WTC11 (cell line): ENCODE measurements around the gene CISD3. TPM values are rescaled to one million over a fixed set of nuclear protein-coding genes. Genes with fewer than 3 reads are reported as not detected.
A peak's percentile ranks its signal among the peaks of the same experiment; 100 is the strongest.

Experiments
- ATAC-seq: fragments of 200-7000 bp; cut with Tn5 transposase; 2 replicates; pipeline ENCODE4 v1.10.0; 2021; ENCODE audit warnings: mild to moderate bottlenecking, moderate library complexity
- CTCF ChIA-PET: fragments of 300-600 bp; sonication (Branson Sonifier 250); formaldehyde crosslinking; loops from one replicate; lab custom pipeline; 2021; ENCODE audit warnings: antibody characterized with exemption; lab: Charles Lee
- POLR2A ChIA-PET: fragments of 350-600 bp; sonication (Branson Sonifier 250); formaldehyde crosslinking; loops from one replicate; lab custom pipeline; 2021; ENCODE audit warnings: antibody characterized with exemption; lab: Charles Lee
- DNase-seq: peaks from one replicate; pipeline ENCODE4 v3.0.0; 2021; ENCODE audit warnings: low spot score
- H3K27ac Mint-ChIP-seq: 2 replicates; pipeline ENCODE4 v1.8.0; 2021; ENCODE audit warnings: mixed read lengths
- H3K27me3 Mint-ChIP-seq: 2 replicates; pipeline ENCODE4 v1.8.0; 2021; ENCODE audit warnings: low read depth, mild to moderate bottlenecking, moderate library complexity, mixed read lengths
- H3K36me3 Mint-ChIP-seq: 2 replicates; pipeline ENCODE4 v1.8.0; 2021; ENCODE audit warnings: mixed read lengths
- H3K4me1 Mint-ChIP-seq: 2 replicates; pipeline ENCODE4 v1.8.0; 2022; ENCODE audit warnings: mixed read lengths
- H3K4me3 Mint-ChIP-seq: 2 replicates; pipeline ENCODE4 v1.8.0; 2021; ENCODE audit warnings: mild to moderate bottlenecking, moderate library complexity, mixed read lengths
- H3K9me3 Mint-ChIP-seq: 2 replicates; pipeline ENCODE4 v1.8.0; 2021; ENCODE audit warnings: mixed read lengths
- ATF1 ChIP-seq: sonication (generic); formaldehyde crosslinking; IDR thresholded peaks from 2 replicates; pipeline ENCODE4 v1.8.1; 2023; ENCODE audit warnings: mild to moderate bottlenecking, moderate library complexity, missing genetic modification reagents
- CBFB ChIP-seq: sonication (generic); formaldehyde crosslinking; IDR thresholded peaks from 2 replicates; pipeline ENCODE4 v1.8.1; 2022; ENCODE audit warnings: mild to moderate bottlenecking, low read depth, missing genetic modification reagents
- CREB1 ChIP-seq: sonication (generic); formaldehyde crosslinking; IDR thresholded peaks from 2 replicates; pipeline ENCODE4 v1.8.0; 2023; ENCODE audit warnings: mild to moderate bottlenecking, missing genetic modification reagents
- ESRRA ChIP-seq: sonication (generic); formaldehyde crosslinking; IDR thresholded peaks from 2 replicates; pipeline ENCODE4 v1.8.1; 2022; ENCODE audit warnings: mild to moderate bottlenecking, missing genetic modification reagents, borderline replicate concordance
- ETV6 ChIP-seq: sonication (generic); formaldehyde crosslinking; IDR thresholded peaks from 2 replicates; pipeline ENCODE4 v1.8.1; 2022; ENCODE audit warnings: mild to moderate bottlenecking, missing genetic modification reagents
- GABPB1 ChIP-seq: sonication (generic); formaldehyde crosslinking; IDR thresholded peaks from 2 replicates; pipeline ENCODE4 v1.8.1; 2023; ENCODE audit warnings: mild to moderate bottlenecking, missing genetic modification reagents
- IRF2 ChIP-seq: sonication (generic); formaldehyde crosslinking; IDR thresholded peaks from 2 replicates; pipeline ENCODE4 v1.8.0; 2022; ENCODE audit warnings: low read depth, missing genetic modification reagents, borderline replicate concordance
- JAZF1 ChIP-seq: fragments of 250-450 bp; sonication (Bioruptor Pico); IDR thresholded peaks from 2 replicates; pipeline ENCODE4 v1.9.0; 2021; ENCODE audit warnings: moderate library complexity, mild to moderate bottlenecking, inconsistent platforms
- JUN ChIP-seq: sonication (generic); formaldehyde crosslinking; IDR thresholded peaks from 2 replicates; pipeline ENCODE4 v1.8.0; 2023; ENCODE audit warnings: mild to moderate bottlenecking, missing genetic modification reagents
- MXD4 ChIP-seq: fragments of 250-450 bp; sonication (Bioruptor Pico); IDR thresholded peaks from 2 replicates; pipeline ENCODE4 v1.8.0; 2021; ENCODE audit warnings: mild to moderate bottlenecking, moderate library complexity, borderline replicate concordance
- NR1H2 ChIP-seq: sonication (generic); formaldehyde crosslinking; IDR thresholded peaks from 2 replicates; pipeline ENCODE4 v1.9.0; 2021; ENCODE audit warnings: mild to moderate bottlenecking, moderate library complexity, missing genetic modification reagents
- NR3C1 ChIP-seq: sonication (generic); formaldehyde crosslinking; conservative IDR thresholded peaks from 2 replicates; pipeline ENCODE4 v1.8.1; 2023; ENCODE audit warnings: low read depth, mild to moderate bottlenecking, missing genetic modification reagents
- RELA ChIP-seq: sonication (generic); formaldehyde crosslinking; IDR thresholded peaks from 2 replicates; pipeline ENCODE4 v1.8.1; 2022; ENCODE audit warnings: missing genetic modification reagents, mild to moderate bottlenecking, borderline replicate concordance
- SP1 ChIP-seq: sonication (generic); formaldehyde crosslinking; conservative IDR thresholded peaks from 2 replicates; pipeline ENCODE4 v1.8.1; 2022; ENCODE audit warnings: missing genetic modification reagents
- TP53 ChIP-seq: sonication (generic); formaldehyde crosslinking; IDR thresholded peaks from 2 replicates; pipeline ENCODE4 v1.8.1; 2023; ENCODE audit warnings: mild to moderate bottlenecking, missing genetic modification reagents
- ZNF121 ChIP-seq: sonication (generic); formaldehyde crosslinking; IDR thresholded peaks from 2 replicates; pipeline ENCODE4 v1.8.0; 2023; ENCODE audit warnings: missing genetic modification reagents
- ZNF138 ChIP-seq: sonication (generic); formaldehyde crosslinking; conservative IDR thresholded peaks from 2 replicates; pipeline ENCODE4 v1.8.1; 2022; ENCODE audit warnings: mild to moderate bottlenecking, moderate library complexity, missing genetic modification reagents
- ZNF219 ChIP-seq: sonication (generic); formaldehyde crosslinking; IDR thresholded peaks from 2 replicates; pipeline ENCODE4 v1.8.0; 2023; ENCODE audit warnings: missing genetic modification reagents, mild to moderate bottlenecking, borderline replicate concordance
- ZNF396 ChIP-seq: fragments of 250-450 bp; sonication (Bioruptor Pico); IDR thresholded peaks from 2 replicates; pipeline ENCODE4 v1.8.0; 2021; ENCODE audit warnings: mild to moderate bottlenecking, moderate library complexity, borderline replicate concordance
- total RNA-seq: library from RNA; stranded (reverse); gene quantifications from 3 replicates; pipeline ENCODE4 v1.2.3, GENCODE V29; 2021
- TF ChIP-seq, protein P1 (sequence below): sonication (generic); formaldehyde crosslinking; IDR thresholded peaks from 2 replicates; pipeline ENCODE4 v1.8.1; 2022; ENCODE audit warnings: mild to moderate bottlenecking, moderate library complexity, missing genetic modification reagents
- TF ChIP-seq, protein P2 (sequence below): sonication (generic); formaldehyde crosslinking; IDR thresholded peaks from 2 replicates; pipeline ENCODE4 v1.8.1; 2023; ENCODE audit warnings: mild to moderate bottlenecking, moderate library complexity, missing genetic modification reagents
- TF ChIP-seq, protein P3 (sequence below): sonication (generic); formaldehyde crosslinking; IDR thresholded peaks from 2 replicates; pipeline ENCODE4 v1.8.1; 2022; ENCODE audit warnings: mild to moderate bottlenecking, missing genetic modification reagents, moderate library complexity, borderline replicate concordance
- TF ChIP-seq, protein P4 (sequence below): fragments of 250-450 bp; sonication (Bioruptor Pico); IDR thresholded peaks from 2 replicates; pipeline ENCODE4 v1.8.0; 2021; ENCODE audit warnings: mild to moderate bottlenecking
- TF ChIP-seq, protein P5 (sequence below): sonication (generic); formaldehyde crosslinking; conservative IDR thresholded peaks from 2 replicates; pipeline ENCODE4 v1.8.1; 2022; ENCODE audit warnings: mild to moderate bottlenecking, missing genetic modification reagents

CISD3 gene
- total RNA-seq, 1 experiment from 2014 or later = 12.1 TPM

DNA sequence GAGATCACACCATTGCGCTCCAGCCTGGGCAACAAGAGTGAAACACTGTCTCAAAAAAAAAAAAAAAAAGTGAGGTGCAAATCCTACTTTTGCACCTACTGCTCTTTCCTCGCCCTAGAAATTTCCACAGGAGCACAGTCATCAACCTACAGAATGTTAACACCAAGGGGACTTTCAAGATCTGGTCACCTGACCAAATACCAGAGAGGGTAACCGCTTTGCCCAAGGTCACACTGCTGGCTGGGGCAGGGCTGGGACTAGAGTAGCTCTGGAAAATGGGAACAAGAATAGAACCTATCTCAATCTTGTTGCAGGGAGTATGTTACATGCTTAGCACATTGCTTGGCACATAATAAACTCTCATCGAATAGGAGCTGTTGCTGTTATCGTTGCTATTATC, 31.4 kb upstream of the CISD3 start:
- Mint-ChIP-seq H3K9me3 (no peaks in the 10 kb centered on the region), H3K4me1 (peaks cover 30% of the 10 kb centered on the region), H3K36me3 (no peaks in the 10 kb centered on the region), H3K4me3 (no peak overlapping the region), H3K27ac (no peak overlapping the region), H3K27me3 (peaks cover 77% of the 10 kb centered on the region)
- ChIA-PET CTCF (interaction anchor here (1.0 kb wide), 1 partner anchor 37 kb away, joined by 3 read pairs; no protein-coding TSS in a partner anchor), POLR2A (no interaction called here)
- ATAC-seq (no peak), DNase-seq (no peak)
- no peak for TF ChIP-seq RELA (CRISPR knock-in tag)
- no peak for TF ChIP-seq ATF1 (CRISPR knock-in tag)
- TF ChIP-seq GABPB1 (CRISPR knock-in tag) = no peak
- TF ChIP-seq IRF2 (CRISPR knock-in tag) = no peak
- TF ChIP-seq ZNF121 = no peak
- TF ChIP-seq, protein P1, sequence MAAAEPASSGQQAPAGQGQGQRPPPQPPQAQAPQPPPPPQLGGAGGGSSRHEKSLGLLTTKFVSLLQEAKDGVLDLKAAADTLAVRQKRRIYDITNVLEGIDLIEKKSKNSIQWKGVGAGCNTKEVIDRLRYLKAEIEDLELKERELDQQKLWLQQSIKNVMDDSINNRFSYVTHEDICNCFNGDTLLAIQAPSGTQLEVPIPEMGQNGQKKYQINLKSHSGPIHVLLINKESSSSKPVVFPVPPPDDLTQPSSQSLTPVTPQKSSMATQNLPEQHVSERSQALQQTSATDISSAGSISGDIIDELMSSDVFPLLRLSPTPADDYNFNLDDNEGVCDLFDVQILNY (CRISPR knock-in tag) = no peak

DNA sequence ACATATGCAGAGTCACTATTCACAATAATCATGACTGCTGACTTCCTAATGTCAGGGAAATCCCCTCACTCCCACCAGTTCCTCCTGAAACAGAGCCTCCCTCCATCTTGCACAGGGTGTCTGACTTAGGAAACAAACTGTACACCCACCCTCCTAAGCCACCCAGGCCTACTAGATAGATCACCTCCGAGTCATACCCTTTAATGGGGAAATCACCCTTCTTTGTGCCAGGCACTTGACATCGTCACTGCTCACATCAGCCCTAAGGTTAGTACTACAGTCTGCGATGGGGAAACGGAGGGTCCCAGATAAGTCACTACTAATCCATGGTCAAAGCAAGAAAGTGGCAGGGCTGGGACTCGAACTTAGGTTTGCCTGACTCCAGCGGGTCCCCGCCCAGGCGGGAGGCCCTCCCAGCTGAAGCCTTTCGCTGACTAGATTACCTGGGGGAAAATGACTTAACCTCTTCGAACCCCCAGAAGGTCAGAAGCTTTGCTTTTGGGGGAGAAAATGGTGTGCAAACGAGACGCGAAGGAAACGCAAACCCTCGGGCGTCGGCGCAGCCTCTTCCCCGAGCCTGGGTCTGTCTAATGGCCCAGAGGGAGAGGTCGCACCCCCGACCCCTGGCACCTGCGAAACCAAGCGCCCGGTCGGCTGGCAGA, 28.5 kb upstream of the CISD3 start:
- CTCF ChIA-PET = interaction anchor here (0.6 to 1.0 kb wide), 4 partner anchors 25 to 144 kb away, joined by 3 to 9 read pairs (median 3); no protein-coding TSS in a partner anchor
- no peaks in the 10 kb centered on the region for H3K9me3 Mint-ChIP-seq
- peaks cover 41% of the 10 kb centered on the region for H3K4me1 Mint-ChIP-seq
- ATAC-seq (peak; percentile 0; the same call in 1 of the 2 replicates), DNase-seq (no peak)
- H3K27me3 Mint-ChIP-seq = peaks cover 91% of the 10 kb centered on the region
- peak overlapping the region; percentile 71 for H3K4me3 Mint-ChIP-seq
- TF ChIP-seq, protein P2, sequence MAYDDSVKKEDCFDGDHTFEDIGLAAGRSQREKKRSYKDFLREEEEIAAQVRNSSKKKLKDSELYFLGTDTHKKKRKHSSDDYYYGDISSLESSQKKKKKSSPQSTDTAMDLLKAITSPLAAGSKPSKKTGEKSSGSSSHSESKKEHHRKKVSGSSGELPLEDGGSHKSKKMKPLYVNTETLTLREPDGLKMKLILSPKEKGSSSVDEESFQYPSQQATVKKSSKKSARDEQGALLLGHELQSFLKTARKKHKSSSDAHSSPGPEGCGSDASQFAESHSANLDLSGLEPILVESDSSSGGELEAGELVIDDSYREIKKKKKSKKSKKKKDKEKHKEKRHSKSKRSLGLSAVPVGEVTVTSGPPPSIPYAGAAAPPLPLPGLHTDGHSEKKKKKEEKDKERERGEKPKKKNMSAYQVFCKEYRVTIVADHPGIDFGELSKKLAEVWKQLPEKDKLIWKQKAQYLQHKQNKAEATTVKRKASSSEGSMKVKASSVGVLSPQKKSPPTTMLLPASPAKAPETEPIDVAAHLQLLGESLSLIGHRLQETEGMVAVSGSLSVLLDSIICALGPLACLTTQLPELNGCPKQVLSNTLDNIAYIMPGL (CRISPR knock-in tag) = 0 out of 2 replicates have a peak, but pooled peaks have one; percentile 57
- TF ChIP-seq, protein P3, sequence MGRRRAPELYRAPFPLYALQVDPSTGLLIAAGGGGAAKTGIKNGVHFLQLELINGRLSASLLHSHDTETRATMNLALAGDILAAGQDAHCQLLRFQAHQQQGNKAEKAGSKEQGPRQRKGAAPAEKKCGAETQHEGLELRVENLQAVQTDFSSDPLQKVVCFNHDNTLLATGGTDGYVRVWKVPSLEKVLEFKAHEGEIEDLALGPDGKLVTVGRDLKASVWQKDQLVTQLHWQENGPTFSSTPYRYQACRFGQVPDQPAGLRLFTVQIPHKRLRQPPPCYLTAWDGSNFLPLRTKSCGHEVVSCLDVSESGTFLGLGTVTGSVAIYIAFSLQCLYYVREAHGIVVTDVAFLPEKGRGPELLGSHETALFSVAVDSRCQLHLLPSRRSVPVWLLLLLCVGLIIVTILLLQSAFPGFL (CRISPR knock-in tag) = no peak
- POLR2A ChIA-PET = interaction anchor here (0.6 to 0.9 kb wide), 2 partner anchors 18 to 59 kb away, joined by 3 to 6 read pairs; no protein-coding TSS in a partner anchor
- no peak overlapping the region for H3K27ac Mint-ChIP-seq
- no peaks in the 10 kb centered on the region for H3K36me3 Mint-ChIP-seq

DNA sequence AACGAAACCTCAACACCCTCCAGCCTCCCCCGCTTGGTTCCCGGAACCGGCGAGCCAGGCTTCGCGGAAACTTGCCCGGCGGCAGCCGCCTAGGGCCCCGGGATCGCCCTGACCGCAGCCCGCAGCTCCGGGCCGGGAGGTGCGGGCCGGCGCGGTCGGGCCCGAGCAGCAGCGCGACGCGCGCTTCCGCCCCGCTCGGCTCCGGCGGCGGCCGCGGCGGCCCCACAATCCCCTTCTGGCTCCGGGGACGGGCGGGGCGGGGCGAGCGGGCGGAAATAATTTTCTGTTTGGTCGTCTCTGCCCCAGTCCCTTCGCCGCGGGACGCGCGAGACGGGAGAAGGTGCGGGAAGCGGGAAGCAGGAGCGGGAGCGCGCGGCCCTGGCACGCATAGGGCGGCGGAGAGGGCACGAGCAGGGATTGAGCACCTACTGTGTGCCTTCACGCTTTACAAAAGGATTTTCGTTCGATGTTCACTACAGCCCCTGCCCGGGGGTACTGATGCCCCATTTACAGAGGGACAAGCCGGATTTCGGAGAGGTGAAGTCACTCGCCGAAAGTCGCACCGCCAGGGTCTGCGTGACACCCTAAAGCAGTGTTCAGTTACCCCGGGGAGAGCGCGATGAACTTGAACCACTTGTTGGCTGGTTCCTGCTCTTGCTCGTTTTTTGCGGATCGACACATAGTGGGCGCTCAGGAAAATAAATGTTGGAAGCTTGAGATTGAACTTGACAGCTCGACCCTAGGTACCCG, 27.8 kb upstream of the CISD3 start:
- Mint-ChIP-seq H3K9me3 (no peaks in the 10 kb centered on the region), H3K36me3 (no peaks in the 10 kb centered on the region), H3K4me3 (peak overlapping the region; percentile 88), H3K27ac (no peak overlapping the region), H3K4me1 (peaks cover 48% of the 10 kb centered on the region), H3K27me3 (peaks cover 91% of the 10 kb centered on the region)
- DNase-seq (peak; percentile 81), ATAC-seq (peak; percentile 31)
- POLR2A ChIA-PET = interaction anchor here (0.6 to 0.9 kb wide), 2 partner anchors 17 to 58 kb away, joined by 3 to 6 read pairs; no protein-coding TSS in a partner anchor
- CTCF ChIA-PET = interaction anchor here (0.6 to 1.6 kb wide), 6 partner anchors 26 to 193 kb away, joined by 3 to 9 read pairs (median 3); no protein-coding TSS in a partner anchor
- TF ChIP-seq, protein P3 (CRISPR knock-in tag) = no peak
- TF ChIP-seq, protein P4, sequence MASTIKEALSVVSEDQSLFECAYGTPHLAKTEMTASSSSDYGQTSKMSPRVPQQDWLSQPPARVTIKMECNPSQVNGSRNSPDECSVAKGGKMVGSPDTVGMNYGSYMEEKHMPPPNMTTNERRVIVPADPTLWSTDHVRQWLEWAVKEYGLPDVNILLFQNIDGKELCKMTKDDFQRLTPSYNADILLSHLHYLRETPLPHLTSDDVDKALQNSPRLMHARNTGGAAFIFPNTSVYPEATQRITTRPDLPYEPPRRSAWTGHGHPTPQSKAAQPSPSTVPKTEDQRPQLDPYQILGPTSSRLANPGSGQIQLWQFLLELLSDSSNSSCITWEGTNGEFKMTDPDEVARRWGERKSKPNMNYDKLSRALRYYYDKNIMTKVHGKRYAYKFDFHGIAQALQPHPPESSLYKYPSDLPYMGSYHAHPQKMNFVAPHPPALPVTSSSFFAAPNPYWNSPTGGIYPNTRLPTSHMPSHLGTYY (CRISPR knock-in tag) = no peak
- TF ChIP-seq ESRRA (CRISPR knock-in tag) (no peak), GABPB1 (CRISPR knock-in tag) (peak; percentile 45), ZNF219 (no peak), SP1 (CRISPR knock-in tag) (peak; percentile 46), CREB1 (CRISPR knock-in tag) (no peak), JAZF1 (no peak), NR3C1 (CRISPR knock-in tag) (no peak), ZNF121 (no peak), TP53 (CRISPR knock-in tag) (no peak), CBFB (no peak), ZNF396 (CRISPR knock-in tag) (no peak), ZNF138 (no peak), NR1H2 (no peak), JUN (CRISPR knock-in tag) (no peak), MXD4 (no peak), ETV6 (no peak)
- TF ChIP-seq, protein P5, sequence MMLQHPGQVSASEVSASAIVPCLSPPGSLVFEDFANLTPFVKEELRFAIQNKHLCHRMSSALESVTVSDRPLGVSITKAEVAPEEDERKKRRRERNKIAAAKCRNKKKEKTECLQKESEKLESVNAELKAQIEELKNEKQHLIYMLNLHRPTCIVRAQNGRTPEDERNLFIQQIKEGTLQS (CRISPR knock-in tag) = no peak
